ENCODE measurements around the gene B3GALT5. TPM values are rescaled to one million over a fixed set of nuclear protein-coding genes. Genes with fewer than 3 reads are reported as not detected.
"Not testable (repeated sequence)": the region's sequence is repeated elsewhere in the genome, so short reads cannot be mapped to it uniquely, and the experiment has no call there.

The B3GALT5 gene
- total RNA-seq, 1 donor from 2014 or later = 1.9 TPM

- no peak overlapping the region for H3K27ac Mint-ChIP-seq (ENCODE audit: unreplicated experiment)
- H3K9me3 Mint-ChIP-seq = peaks cover 7% of the 10 kb centered on the region
- no peak for DNase-seq (ENCODE audit: low read depth, low spot score)
- no peak for TF ChIP-seq CTCF (conservative IDR thresholded peaks at IDR 0.05)
- no peak overlapping the region for H3K4me3 Mint-ChIP-seq
- no peaks in the 10 kb centered on the region for H3K4me1 Mint-ChIP-seq
- peaks cover 2% of the 10 kb centered on the region for H3K36me3 Mint-ChIP-seq (ENCODE audit: low read depth)
- H3K27me3 Mint-ChIP-seq (ENCODE audit: low read depth) = no peaks in the 10 kb centered on the region
Measured at GRCh38 chr21:39685236-39685635, 72.5 kb downstream of the B3GALT5 start.

GRCh38 chr21:39685991-39686390 is 73.3 kb downstream of the B3GALT5 start:
- no peak for DNase-seq (ENCODE audit: low read depth, low spot score)
- no peaks in the 10 kb centered on the region for H3K27me3 Mint-ChIP-seq (ENCODE audit: low read depth)
- H3K36me3 Mint-ChIP-seq (ENCODE audit: low read depth) = peaks cover 2% of the 10 kb centered on the region
- H3K9me3 Mint-ChIP-seq = peaks cover 7% of the 10 kb centered on the region
- no peaks in the 10 kb centered on the region for H3K4me1 Mint-ChIP-seq
- no peak overlapping the region for H3K4me3 Mint-ChIP-seq
- TF ChIP-seq CTCF (conservative IDR thresholded peaks at IDR 0.05) = no peak
- H3K27ac Mint-ChIP-seq (ENCODE audit: unreplicated experiment) = no peak overlapping the region

GRCh38 chr21:39686646-39687468 is 74.1 kb downstream of the B3GALT5 start:
- no peaks in the 10 kb centered on the region for H3K4me1 Mint-ChIP-seq
- no peak for DNase-seq (ENCODE audit: low read depth, low spot score)
- H3K36me3 Mint-ChIP-seq (ENCODE audit: low read depth) = peaks cover under 1% of the 10 kb centered on the region
- H3K27ac Mint-ChIP-seq (ENCODE audit: unreplicated experiment) = no peak overlapping the region
- no peaks in the 10 kb centered on the region for H3K27me3 Mint-ChIP-seq (ENCODE audit: low read depth)
- TF ChIP-seq CTCF (conservative IDR thresholded peaks at IDR 0.05) = no peak
- H3K9me3 Mint-ChIP-seq = peaks cover 7% of the 10 kb centered on the region
- no peak overlapping the region for H3K4me3 Mint-ChIP-seq

- no peak for TF ChIP-seq CTCF (conservative IDR thresholded peaks at IDR 0.05)
- H3K27me3 Mint-ChIP-seq (ENCODE audit: low read depth) = no peaks in the 10 kb centered on the region
- H3K9me3 Mint-ChIP-seq = peaks cover 7% of the 10 kb centered on the region
- H3K36me3 Mint-ChIP-seq (ENCODE audit: low read depth) = no peaks in the 10 kb centered on the region
- no peak overlapping the region for H3K27ac Mint-ChIP-seq (ENCODE audit: unreplicated experiment)
- no peak for DNase-seq (ENCODE audit: low read depth, low spot score)
- H3K4me3 Mint-ChIP-seq = no peak overlapping the region
- no peaks in the 10 kb centered on the region for H3K4me1 Mint-ChIP-seq
Measured at GRCh38 chr21:39688010-39688409, 75.3 kb downstream of the B3GALT5 start.

GRCh38 chr21:39689860-39690259 is 77.1 kb downstream of the B3GALT5 start:
- not testable (repeated sequence) for H3K27ac Mint-ChIP-seq (ENCODE audit: unreplicated experiment); H3K4me3 Mint-ChIP-seq; H3K27me3 Mint-ChIP-seq (ENCODE audit: low read depth); H3K9me3 Mint-ChIP-seq; DNase-seq (ENCODE audit: low read depth, low spot score); H3K36me3 Mint-ChIP-seq (ENCODE audit: low read depth); H3K4me1 Mint-ChIP-seq

- TF ChIP-seq CTCF (conservative IDR thresholded peaks at IDR 0.05) = no peak
- no peaks in the 10 kb centered on the region for H3K9me3 Mint-ChIP-seq
- DNase-seq (ENCODE audit: low read depth, low spot score) = no peak
- H3K4me1 Mint-ChIP-seq = peaks cover 5% of the 10 kb centered on the region
- H3K4me3 Mint-ChIP-seq = no peak overlapping the region
- H3K27ac Mint-ChIP-seq (ENCODE audit: unreplicated experiment) = no peak overlapping the region
- H3K36me3 Mint-ChIP-seq (ENCODE audit: low read depth) = no peaks in the 10 kb centered on the region
- H3K27me3 Mint-ChIP-seq (ENCODE audit: low read depth) = no peaks in the 10 kb centered on the region
Measured at GRCh38 chr21:39690454-39690853, 77.7 kb downstream of the B3GALT5 start.
